ENCODE data around the gene RAI1. TPM values are rescaled to one million over a fixed set of nuclear protein-coding genes. Genes with fewer than 3 reads are reported as not detected.
A peak's percentile ranks its signal among the peaks of the same experiment; 100 is the strongest.

RAI1 gene
- total RNA-seq, 2 donors from 2014 or later, result 15.8 to 23.8 TPM

GRCh38 chr17:17691468-17692263, 10.4 kb downstream of the RAI1 start:
- peak; percentile 3 for ATAC-seq
- DNase-seq, result no peak
- intact Hi-C loops (cut with DNase I, micrococcal nuclease), result no loop called here

- intact Hi-C loops (cut with DNase I, micrococcal nuclease), result no loop called here
- DNase-seq, result no peak
Measured at GRCh38 chr17:17692353-17693252, 11.3 kb downstream of the RAI1 start.

GRCh38 chr17:17693253-17694168, 12.3 kb downstream of the RAI1 start:
- DNase-seq, result peak in 1 of 2 donors; percentile 58
- intact Hi-C loops (cut with DNase I, micrococcal nuclease), result no loop called here
- peak; percentile 43 for ATAC-seq

More at GRCh38 chr17:17692353-17693252, 11.3 kb downstream of the RAI1 start:
- ATAC-seq, result peak; percentile 18

- peak; percentile 72 to 79 for DNase-seq
- peak; percentile 64 for ATAC-seq
- intact Hi-C loops (cut with DNase I, micrococcal nuclease), result no loop called here
Measured at GRCh38 chr17:17694169-17695081, 13.2 kb downstream of the RAI1 start.

- DNase-seq, result no peak
- ATAC-seq, result no peak
- intact Hi-C loops (cut with DNase I, micrococcal nuclease), result no loop called here
Measured at GRCh38 chr17:17696085-17696484, 14.8 kb downstream of the RAI1 start.

GRCh38 chr17:17696882-17697633, 15.8 kb downstream of the RAI1 start:
- intact Hi-C loops (cut with DNase I, micrococcal nuclease), result no loop called here
- no peak for DNase-seq
- peak; percentile 12 for ATAC-seq

- intact Hi-C loops (cut with DNase I, micrococcal nuclease), result no loop called here
- ATAC-seq (no peak), DNase-seq (no peak)
Measured at GRCh38 chr17:17698371-17698770, 17.1 kb downstream of the RAI1 start.

- DNase-seq, result no peak
- intact Hi-C loops (cut with DNase I, micrococcal nuclease), result no loop called here
- ATAC-seq, result no peak
Measured at GRCh38 chr17:17698869-17699351, 17.7 kb downstream of the RAI1 start.

GRCh38 chr17:17699491-17699890, 18.2 kb downstream of the RAI1 start:
- intact Hi-C loops (cut with DNase I, micrococcal nuclease), result no loop called here
- DNase-seq (no peak), ATAC-seq (no peak)

- ATAC-seq, result peak; percentile 63
- peak in 1 of 2 donors; percentile 63 for DNase-seq
- intact Hi-C loops (cut with DNase I, micrococcal nuclease), result no loop called here
Measured at GRCh38 chr17:17700251-17700969, 19.2 kb downstream of the RAI1 start.

- DNase-seq (no peak), ATAC-seq (no peak)
- intact Hi-C loops (cut with DNase I, micrococcal nuclease), result no loop called here
Measured at GRCh38 chr17:17701112-17701511, 19.9 kb downstream of the RAI1 start.

- DNase-seq (no peak), ATAC-seq (no peak)
- intact Hi-C loops (cut with DNase I, micrococcal nuclease), result no loop called here
Measured at GRCh38 chr17:17701658-17702057, 20.4 kb downstream of the RAI1 start.

- no peak for DNase-seq
Measured at GRCh38 chr17:17702449-17703139, 21.3 kb downstream of the RAI1 start.

GRCh38 chr17:17703140-17703919, 22.1 kb downstream of the RAI1 start:
- DNase-seq (no peak), ATAC-seq (no peak)
- intact Hi-C loops (cut with DNase I, micrococcal nuclease), result no loop called here

More at GRCh38 chr17:17702449-17703139, 21.3 kb downstream of the RAI1 start:
- no peak for ATAC-seq
- intact Hi-C loops (cut with DNase I, micrococcal nuclease), result no loop called here

GRCh38 chr17:17704931-17705330, 23.7 kb downstream of the RAI1 start:
- DNase-seq (no peak), ATAC-seq (no peak)
- intact Hi-C loops (cut with DNase I, micrococcal nuclease), result no loop called here

Measured in left colon (tissue), 2 donors.